Mammary epithelial cell (primary cell): ENCODE results near the gene PERM1.
"Not testable (repeated sequence)": the region's sequence is repeated elsewhere in the genome, so short reads cannot be mapped to it uniquely, and the experiment has no call there.

ENCODE experiments used
- CTCF ChIP-seq, 2 donors: IDR thresholded peaks in 1 of 2; conservative IDR thresholded peaks in 1 of 2; 2 replicates each; pipeline ENCODE4 v1.5.1; 2011 to 2012; ENCODE audit warnings: inconsistent platforms in 2 of 2, low read length in 2 of 2, mild to moderate bottlenecking in 2 of 2, control low read depth in 1 of 2, low read depth in 1 of 2; ENCODE audit not compliant: insufficient read depth in 1 of 2; ENCODE audit errors: extremely low read depth in 1 of 2
- EZH2 ChIP-seq: IDR thresholded peaks from 2 replicates; pipeline ENCODE4 v1.6.1; 2012; ENCODE audit warnings: low read length, inconsistent platforms, borderline replicate concordance

GRCh38 chr1:988061-988460, 6.2 kb upstream of the PERM1 start:
- TF ChIP-seq CTCF (conservative IDR thresholded peaks at IDR 0.05 in 1 of 2, IDR thresholded peaks at IDR 0.05 in 1 of 2; ENCODE audit: extremely low read depth in 1 of 2, insufficient read depth in 1 of 2, low read depth in 1 of 2, low read length in 2 of 2); EZH2: not testable (repeated sequence)
